Measurements from ENCODE around the gene ARHGAP44. TPM values are rescaled to one million over a fixed set of nuclear protein-coding genes. Genes with fewer than 3 reads are reported as not detected.

The ARHGAP44 gene
- total and polyA plus RNA-seq, 2 of the 4 experiments (the other 2 are of a cell fraction), result 0.54 to 1.0 TPM

- Histone ChIP-seq H4K5ac (ENCODE audit: low read depth, low read length) (no peak overlapping the region), H4K91ac (ENCODE audit: insufficient read depth, low read depth, low read length) (no peak overlapping the region), H3K27ac (ENCODE audit: insufficient read depth, low read length) (no peak overlapping the region), H3K9me1 (ENCODE audit: insufficient read depth, low read length) (no peaks in the 10 kb centered on the region), H2AK5ac (ENCODE audit: low read depth, low read length) (no peak overlapping the region), H3K14ac (replicated peaks; ENCODE audit: low read depth, low read length) (no peak overlapping the region), H2BK120ac (ENCODE audit: low read depth, low read length) (no peak overlapping the region), H3K4me1 (ENCODE audit: control insufficient read depth, insufficient read depth, low read length) (no peaks in the 10 kb centered on the region), H2BK20ac (ENCODE audit: low read depth, low read length) (no peak overlapping the region), H3K56ac (ENCODE audit: extremely low read depth, insufficient read depth, low read length) (no peak overlapping the region), H3K23ac (ENCODE audit: low read depth, low read length) (no peak overlapping the region), H3K18ac (ENCODE audit: low read depth, low read length) (no peak overlapping the region), H2AFZ (replicated peaks; ENCODE audit: low read length, poor library complexity) (no peak overlapping the region), H3K79me1 (ENCODE audit: low read depth in 1 of 2, low read length in 2 of 2) (peaks cover 6 to 19% of the 10 kb centered on the region in 2 experiments; a peak in 1 of 4 replicates), H4K20me1 (ENCODE audit: insufficient read depth, low read length) (peaks cover 9% of the 10 kb centered on the region; the same call in 1 of the 2 replicates), H3K27me3 (ENCODE audit: control insufficient read depth, insufficient read depth, low read length) (no peaks in the 10 kb centered on the region), H2BK5ac (ENCODE audit: low read depth, low read length, poor library complexity, severe bottlenecking) (no peak overlapping the region), H3K36me3 (ENCODE audit: control insufficient read depth, insufficient read depth, low read length) (peaks cover 52% of the 10 kb centered on the region), H2BK15ac (ENCODE audit: low read depth, low read length) (no peak overlapping the region), H2AK9ac (replicated peaks; ENCODE audit: low read depth, low read length, poor library complexity) (no peak overlapping the region), H3K4ac (ENCODE audit: low read depth, low read length) (no peak overlapping the region), H4K8ac (ENCODE audit: low read depth in 2 of 2, low read length in 2 of 2) (no peak overlapping the region), H3K4me3 (ENCODE audit: insufficient read depth, low read depth, low read length) (no peak overlapping the region), H3K9ac (ENCODE audit: low read depth, low read length) (no peak overlapping the region), H3K4me2 (ENCODE audit: low read depth, low read length) (no peak overlapping the region), H3K9me3 (ENCODE audit: control insufficient read depth, insufficient read depth, low read length) (no peaks in the 10 kb centered on the region)
- 92% methylated on average over 2 of the region's 6 CpGs; no CpG with 5 or more reads in 1 of the 2 experiments for WGBS, 2 experiments (ENCODE audit: extremely low coverage in 2 of 2, insufficient read length in 1 of 2)
- ATAC-seq (ENCODE audit: low read depth), result no peak
- dilution Hi-C loops (cut with HindIII; ENCODE audit: low sequenced_read_pairs, unreplicated experiment) (no loop called here), intact Hi-C loops (cut with micrococcal nuclease) (loop anchor here (1.0 to 5.0 kb wide), 6 partner anchors 261 to 1007 kb away; partner anchors contain the start of gene ZNF18), in situ Hi-C loops (cut with MboI; ENCODE audit: low sequenced_read_pairs) (loop anchor here (5.0 to 25.0 kb wide), 5 partner anchors 339 to 1009 kb away; partner anchors contain the start of genes MYOCD and ZNF18)
- no TSS peak for BruUV-seq (replicated peaks)
- TF ChIP-seq MAZ (IDR thresholded peaks at IDR 0.05; ENCODE audit: borderline replicate concordance, low read depth, low read length), result no peak
- TF ChIP-seq USF2 (IDR thresholded peaks at IDR 0.05; ENCODE audit: low read depth, low read length), result no peak
- TF ChIP-seq ELK1 (IDR thresholded peaks at IDR 0.05; ENCODE audit: borderline replicate concordance, low read depth, low read length), result no peak
- TF ChIP-seq RFX5 (IDR thresholded peaks at IDR 0.05; ENCODE audit: low read depth, low read length), result no peak
- TF ChIP-seq, protein P1, sequence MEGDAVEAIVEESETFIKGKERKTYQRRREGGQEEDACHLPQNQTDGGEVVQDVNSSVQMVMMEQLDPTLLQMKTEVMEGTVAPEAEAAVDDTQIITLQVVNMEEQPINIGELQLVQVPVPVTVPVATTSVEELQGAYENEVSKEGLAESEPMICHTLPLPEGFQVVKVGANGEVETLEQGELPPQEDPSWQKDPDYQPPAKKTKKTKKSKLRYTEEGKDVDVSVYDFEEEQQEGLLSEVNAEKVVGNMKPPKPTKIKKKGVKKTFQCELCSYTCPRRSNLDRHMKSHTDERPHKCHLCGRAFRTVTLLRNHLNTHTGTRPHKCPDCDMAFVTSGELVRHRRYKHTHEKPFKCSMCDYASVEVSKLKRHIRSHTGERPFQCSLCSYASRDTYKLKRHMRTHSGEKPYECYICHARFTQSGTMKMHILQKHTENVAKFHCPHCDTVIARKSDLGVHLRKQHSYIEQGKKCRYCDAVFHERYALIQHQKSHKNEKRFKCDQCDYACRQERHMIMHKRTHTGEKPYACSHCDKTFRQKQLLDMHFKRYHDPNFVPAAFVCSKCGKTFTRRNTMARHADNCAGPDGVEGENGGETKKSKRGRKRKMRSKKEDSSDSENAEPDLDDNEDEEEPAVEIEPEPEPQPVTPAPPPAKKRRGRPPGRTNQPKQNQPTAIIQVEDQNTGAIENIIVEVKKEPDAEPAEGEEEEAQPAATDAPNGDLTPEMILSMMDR (conservative IDR thresholded peaks at IDR 0.05; ENCODE audit: low read depth, low read length), result no peak
- TF ChIP-seq BHLHE40 (IDR thresholded peaks at IDR 0.05; ENCODE audit: low read depth, low read length), result no peak
- no peak for TF ChIP-seq CEBPB (IDR thresholded peaks at IDR 0.05; ENCODE audit: low read depth, low read length)
- no peak for TF ChIP-seq MXI1 (IDR thresholded peaks at IDR 0.05; ENCODE audit: borderline replicate concordance, low read depth, low read length)
- CTCF ChIA-PET, result no interaction called here
- POLR2A ChIA-PET (ENCODE audit: unreplicated experiment), result no interaction called here
- no peak for DNase-seq
Observed at GRCh38 chr17:13003927-13004326, 214.6 kb downstream of the ARHGAP44 start.

All from IMR-90 (cell line).